H1 (cell line): ENCODE results near the gene MIS18BP1. TPM values are rescaled to one million over a fixed set of nuclear protein-coding genes. Genes with fewer than 3 reads are reported as not detected.

Source experiments
- CTCF ChIA-PET: fragments of 300-600 bp; sonication (Branson Sonifier 250); formaldehyde crosslinking; loops from one replicate; lab custom pipeline; 2021; ENCODE audit not compliant: partially characterized antibody; lab: Charles Lee
- POLR2A ChIA-PET: fragments of 300-600 bp; sonication (Branson Sonifier 250); formaldehyde crosslinking; loops from one replicate; lab custom pipeline; 2021; ENCODE audit warnings: inconsistent platforms; ENCODE audit not compliant: partially characterized antibody; lab: Charles Lee
- DNase-seq, 2 experiments: peaks; one replicate each; pipeline versions ENCODE4 v3.0.0 to v3.0.0-alpha.2; 2010 to 2022; ENCODE audit warnings: low spot score in 2 of 2, low read depth in 1 of 2, mixed read lengths in 1 of 2
- FAIRE-seq: peaks from 2 replicates; lab custom pipeline; 2011; peaks lifted over from hg19 to GRCh38; lab: Jason Lieb, UNC
- H2AFZ ChIP-seq: 2 replicates; pipeline ENCODE4 v1.8.1; 2012; ENCODE audit warnings: low read length, inconsistent platforms
- H2AK5ac ChIP-seq: 2 replicates; pipeline ENCODE4 v1.6.1; 2013; ENCODE audit warnings: low read depth, low read length
- H2BK120ac ChIP-seq: replicated peaks from 2 replicates; pipeline ENCODE3; 2013; ENCODE audit warnings: low read depth, low read length, inconsistent platforms
- H2BK12ac ChIP-seq: 2 replicates; pipeline ENCODE4 v1.6.1; 2013; ENCODE audit warnings: low read depth, low read length
- H2BK15ac ChIP-seq: 2 replicates; pipeline ENCODE4 v1.6.1; 2013; ENCODE audit warnings: low read length
- H2BK20ac ChIP-seq: 2 replicates; pipeline ENCODE4 v1.6.1; 2013; ENCODE audit warnings: low read length
- H2BK5ac ChIP-seq: 2 replicates; pipeline ENCODE4 v1.6.1; 2013; ENCODE audit warnings: low read depth, low read length
- H3K14ac ChIP-seq: 2 replicates; pipeline ENCODE4 v1.6.1; 2013; ENCODE audit warnings: inconsistent platforms; ENCODE audit not compliant: insufficient read length
- H3K18ac ChIP-seq: 2 replicates; pipeline ENCODE4 v1.6.1; 2013; ENCODE audit warnings: low read length; ENCODE audit errors: extremely low read depth
- H3K23ac ChIP-seq: 2 replicates; pipeline ENCODE4 v1.6.1; 2013; ENCODE audit warnings: inconsistent platforms; ENCODE audit not compliant: insufficient read length
- H3K23me2 ChIP-seq: 2 replicates; pipeline ENCODE4 v1.6.1; 2013; ENCODE audit warnings: low read depth, low read length
- H3K27ac ChIP-seq: 2 replicates; pipeline ENCODE4 v1.6.1; 2011; ENCODE audit warnings: low read depth, low read length, inconsistent platforms
- H3K27me3 ChIP-seq, 4 experiments: replicated peaks in 1 of 4; 1 replicate in 1 of 4; 2 replicates in 3 of 4; pipeline versions ENCODE4 v1.6.1 to v1.8.1; 2011 to 2013; ENCODE audit warnings: low read length in 3 of 4, mild to moderate bottlenecking in 3 of 4, inconsistent platforms in 2 of 4, mixed read lengths in 2 of 4, moderate library complexity in 1 of 4; ENCODE audit not compliant: control insufficient read depth in 3 of 4, insufficient read depth in 3 of 4; ENCODE audit errors: extremely low read depth in 1 of 4
- H3K36me3 ChIP-seq, 4 experiments: 2 replicates each; pipeline versions ENCODE4 v1.6.1 to v1.8.1; 2011 to 2013; ENCODE audit warnings: mild to moderate bottlenecking in 4 of 4, low read length in 3 of 4, moderate library complexity in 2 of 4, control low read depth in 1 of 4, inconsistent platforms in 1 of 4; ENCODE audit not compliant: insufficient read depth in 4 of 4, control insufficient read depth in 2 of 4
- H3K4ac ChIP-seq: replicated peaks from 2 replicates; pipeline ENCODE3; 2013; ENCODE audit warnings: low read length, low read depth, mixed read lengths, inconsistent platforms; ENCODE audit not compliant: insufficient read length
- H3K4me1 ChIP-seq, 4 experiments: replicated peaks in 1 of 4; 1 replicate in 1 of 4; 2 replicates in 3 of 4; pipeline versions ENCODE4 v1.6.1 to v1.8.1; 2011 to 2013; ENCODE audit warnings: low read length in 3 of 4, inconsistent platforms in 2 of 4, mixed read lengths in 1 of 4; ENCODE audit not compliant: insufficient read depth in 4 of 4, control insufficient read depth in 3 of 4
- H3K4me2 ChIP-seq, 2 experiments: 2 replicates each; pipeline versions ENCODE4 v1.6.1 to v1.8.1; 2011 to 2013; ENCODE audit warnings: low read depth in 2 of 2, low read length in 2 of 2, control low read depth in 1 of 2, inconsistent platforms in 1 of 2, mild to moderate bottlenecking in 1 of 2; ENCODE audit not compliant: insufficient read depth in 1 of 2
- H3K4me3 ChIP-seq, 4 experiments: fragments of 200-600, 300-600 bp in 1 of 4; sonication (generic), shearing (Covaris generic), sonication (Bioruptor Twin) in 1 of 4; 2 replicates each; pipeline versions ENCODE4 v1.5.1 to v1.8.1; 2011 to 2016; ENCODE audit warnings: low read length in 4 of 4, low read depth in 3 of 4, control low read depth in 2 of 4, inconsistent platforms in 2 of 4, mild to moderate bottlenecking in 2 of 4, mixed read lengths in 1 of 4, moderate library complexity in 1 of 4; ENCODE audit not compliant: insufficient read depth in 2 of 4; ENCODE audit errors: extremely low read depth in 1 of 4
- H3K56ac ChIP-seq: replicated peaks from 2 replicates; pipeline ENCODE3; 2013; ENCODE audit warnings: low read depth, mild to moderate bottlenecking, mixed read lengths, low read length, inconsistent platforms; ENCODE audit not compliant: insufficient read length
- H3K79me1 ChIP-seq: 2 replicates; pipeline ENCODE4 v1.6.1; 2013; ENCODE audit warnings: low read depth, low read length, control low read depth
- H3K79me2 ChIP-seq, 2 experiments: 2 replicates each; pipeline versions ENCODE4 v1.6.1 to v1.8.1; 2012 to 2013; ENCODE audit warnings: low read length in 2 of 2, mild to moderate bottlenecking in 2 of 2, inconsistent platforms in 1 of 2; ENCODE audit not compliant: insufficient read depth in 2 of 2, control insufficient read depth in 1 of 2
- H3K9ac ChIP-seq, 4 experiments: replicated peaks in 1 of 4; 1 replicate in 1 of 4; 2 replicates in 3 of 4; pipeline versions ENCODE4 v1.6.1 to v1.8.1; 2011 to 2013; ENCODE audit warnings: low read depth in 3 of 4, low read length in 3 of 4, control low read depth in 2 of 4, mild to moderate bottlenecking in 2 of 4, moderate library complexity in 2 of 4, inconsistent platforms in 1 of 4; ENCODE audit errors: extremely low read depth in 1 of 4
- H3K9me3 ChIP-seq, 2 experiments: 2 replicates each; pipeline versions ENCODE4 v1.6.1 to v1.8.1; 2012 to 2013; ENCODE audit warnings: mild to moderate bottlenecking in 2 of 2, moderate library complexity in 2 of 2, control low read depth in 1 of 2, inconsistent platforms in 1 of 2, low read depth in 1 of 2, low read length in 1 of 2, mixed read lengths in 1 of 2; ENCODE audit not compliant: insufficient read depth in 2 of 2
- H4K20me1 ChIP-seq, 2 experiments: replicated peaks in 1 of 2; 2 replicates each; pipeline versions ENCODE3 to v1.8.1; 2011 to 2013; ENCODE audit warnings: inconsistent platforms in 2 of 2, low read length in 2 of 2, mild to moderate bottlenecking in 1 of 2; ENCODE audit not compliant: insufficient read depth in 2 of 2, control insufficient read depth in 1 of 2
- H4K5ac ChIP-seq: 2 replicates; pipeline ENCODE4 v1.6.1; 2013; ENCODE audit warnings: low read length, low read depth, mixed read lengths, inconsistent platforms; ENCODE audit not compliant: insufficient read length
- H4K8ac ChIP-seq: 2 replicates; pipeline ENCODE4 v1.8.0; 2013; ENCODE audit warnings: mild to moderate bottlenecking, moderate library complexity, low read length, inconsistent platforms; ENCODE audit not compliant: insufficient read depth; ENCODE audit errors: extremely low read depth
- H4K91ac ChIP-seq: replicated peaks from 2 replicates; pipeline ENCODE3; 2013; ENCODE audit warnings: low read length, mixed read lengths, inconsistent platforms; ENCODE audit not compliant: insufficient read length
- BRCA1 ChIP-seq: IDR thresholded peaks from 2 replicates; pipeline ENCODE4 v1.6.1; 2012; ENCODE audit warnings: low read depth, low read length, improper control_type of control experiment
- CREB1 ChIP-seq: IDR thresholded peaks from 2 replicates; pipeline ENCODE4 v1.6.1; 2012; ENCODE audit warnings: inconsistent platforms
- HDAC2 ChIP-seq, 2 experiments: fragments of 300-600 bp in 1 of 2; sonication (generic) in 1 of 2; IDR thresholded peaks; 2 replicates each; pipeline ENCODE4 v1.6.1; 2011 to 2012; ENCODE audit warnings: low read depth in 2 of 2, low read length in 2 of 2, mild to moderate bottlenecking in 2 of 2, moderate library complexity in 2 of 2, borderline replicate concordance in 1 of 2, inconsistent platforms in 1 of 2
- JUND ChIP-seq: IDR thresholded peaks from 2 replicates; pipeline ENCODE4 v1.6.1; 2011; ENCODE audit warnings: mild to moderate bottlenecking, improper control_type of control experiment, low read length
- SIN3A ChIP-seq, 2 experiments: IDR thresholded peaks in 1 of 2; conservative IDR thresholded peaks in 1 of 2; 2 replicates each; pipeline ENCODE4 v1.6.1; 2011 to 2012; ENCODE audit warnings: low read length in 2 of 2, improper control_type of control experiment in 1 of 2, low read depth in 1 of 2, mild to moderate bottlenecking in 1 of 2
- YY1 ChIP-seq: IDR thresholded peaks from 2 replicates; pipeline ENCODE4 v1.6.1; 2011; ENCODE audit warnings: low read depth, mild to moderate bottlenecking, low read length
- WGBS, 2 experiments: shearing (Covaris generic) in 1 of 2; methylation state at CpG; one replicate each; pipeline versions ENCODE4 v1.1.6 to v1.1.7; 2013 to 2015; ENCODE audit warnings: low lambda C conversion rate in 2 of 2, mixed read lengths in 2 of 2, inconsistent platforms in 1 of 2, low coverage in 1 of 2, missing lambda C conversion rate in 1 of 2; ENCODE audit not compliant: insufficient replicate concordance in 2 of 2, insufficient coverage in 1 of 2, insufficient read length in 1 of 2; ENCODE audit errors: extremely low coverage in 1 of 2, missing lambda C conversion rate in 1 of 2; 5-methylcytosine and 5-hydroxymethylcytosine counted together
- polyA plus RNA-seq, 7 experiments: library from polyadenylated mRNA; depleted of rRNA in 3 of 7; stranded (reverse) in 5 of 7; unstranded in 2 of 7; fragments of >200 nt in 5 of 7; fragments of 200-250 nt in 2 of 7; gene quantifications; 1 replicate in 5 of 7; 2 replicates in 1 of 7; 4 replicates in 1 of 7; pipeline versions ENCODE4 v1.2.1 to v1.2.3, GENCODE V29; 2011 to 2013; ENCODE audit warnings: missing spikeins in 2 of 7, mixed read lengths in 2 of 7
- total RNA-seq: library from RNA; stranded (reverse); fragmentation: NEBNext Ultra II Directional; extraction: Animal tissue kit (Norgen Biotek cat#: 25700); gene quantifications from 2 replicates; pipeline ENCODE4 v1.2.1, GENCODE V29; 2021

The MIS18BP1 gene
- total and polyA plus RNA-seq, 2 of the 8 experiments (the other 6 are each of a cell fraction or from before 2014, with no cell fraction given): 12.8 to 80.5 TPM

DNA sequence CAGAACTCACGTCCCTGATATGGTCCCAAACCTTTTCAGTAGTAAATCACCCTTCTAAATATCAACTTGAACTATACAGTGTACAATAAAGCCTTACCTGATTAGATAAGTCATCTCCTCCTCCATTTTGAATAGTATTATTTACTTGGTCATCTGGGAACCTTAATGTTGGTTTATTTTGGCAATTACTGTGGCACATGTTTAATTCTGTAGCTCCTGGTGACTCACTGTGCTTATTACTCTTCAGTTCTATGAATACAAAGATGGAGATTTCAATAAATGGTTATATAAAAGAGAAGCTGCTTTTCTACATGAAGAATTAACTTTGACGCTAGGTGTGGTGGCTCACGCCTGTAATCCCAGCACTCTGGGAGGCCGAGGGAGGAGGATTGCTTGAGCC is 25.4 kb downstream of the MIS18BP1 start:
- no peaks in the 10 kb centered on the region for H3K79me1 ChIP-seq
- no peak overlapping the region for H2BK5ac ChIP-seq
- H2AK5ac ChIP-seq: no peak overlapping the region
- H4K8ac ChIP-seq: no peak overlapping the region
- no peak overlapping the region for H2BK120ac ChIP-seq
- H2BK20ac ChIP-seq: no peak overlapping the region
- ChIA-PET POLR2A (no interaction called here), CTCF (interaction anchor here (1.3 kb wide), 1 partner anchor 26 kb away, joined by 4 read pairs; no protein-coding TSS in a partner anchor)
- no peaks in the 10 kb centered on the region for H3K23me2 ChIP-seq
- peaks cover 4 to 77% (median 31%) of the 10 kb centered on the region in 4 experiments for H3K36me3 ChIP-seq
- no peak overlapping the region for H3K23ac ChIP-seq
- no peak overlapping the region for H3K9ac ChIP-seq
- 86% methylated on average over 4 of the region's 4 CpGs; no CpG with 5 or more reads in 1 of the 2 experiments for WGBS, 2 experiments
- no peak overlapping the region for H2BK12ac ChIP-seq
- H4K91ac ChIP-seq: no peak overlapping the region
- no peak overlapping the region for H2BK15ac ChIP-seq
- no peaks in the 10 kb centered on the region; a peak in 2 of 4 replicates for H3K79me2 ChIP-seq
- H3K4ac ChIP-seq: no peak overlapping the region
- H3K4me2 ChIP-seq: no peak overlapping the region
- H4K20me1 ChIP-seq: peaks cover 0 to 2% of the 10 kb centered on the region in 2 experiments
- TF ChIP-seq JUND (no peak), CREB1 (no peak), SIN3A (conservative IDR thresholded peaks at IDR 0.05 in 1 of 2, IDR thresholded peaks at IDR 0.05 in 1 of 2; ENCODE audit: low read depth in 1 of 2, low read length in 2 of 2) (no peak), BRCA1 (no peak), HDAC2 (IDR thresholded peaks at IDR 0.05; ENCODE audit: borderline replicate concordance in 1 of 2, low read depth in 2 of 2, low read length in 2 of 2) (no peak), YY1 (no peak)
- TF ChIP-seq, all 59 proteins: peak for 0
- H4K5ac ChIP-seq: no peak overlapping the region
- H2AFZ ChIP-seq: no peak overlapping the region
- H3K27ac ChIP-seq: no peak overlapping the region
- H3K18ac ChIP-seq: no peak overlapping the region
- DNase-seq: no peak
- H3K14ac ChIP-seq: no peak overlapping the region
- H3K4me1 ChIP-seq: no peaks in the 10 kb centered on the region
- H3K27me3 ChIP-seq: no peaks in the 10 kb centered on the region
- H3K4me3 ChIP-seq: no peak overlapping the region
- no peak overlapping the region for H3K56ac ChIP-seq
- no peak for FAIRE-seq
- no peaks in the 10 kb centered on the region for H3K9me3 ChIP-seq
